Brain microvascular endothelial cell (primary cell): Measurements from ENCODE around the gene PEX6.

Experiments
- DNase-seq: peaks from one replicate; pipeline ENCODE4 v3.0.0-alpha.2; 2020
- H3K27ac ChIP-seq: fragments of 250-450 bp; sonication (Bioruptor Pico); 2 replicates; pipeline ENCODE4 v1.5.1; 2020; ENCODE audit warnings: mild to moderate bottlenecking, moderate library complexity
- H3K27me3 ChIP-seq: fragments of 250-450 bp; sonication (Bioruptor Pico); replicated peaks from 2 replicates; pipeline ENCODE4 v1.5.1; 2020; ENCODE audit warnings: mild to moderate bottlenecking
- H3K36me3 ChIP-seq: fragments of 250-450 bp; sonication (Bioruptor Pico); replicated peaks from 2 replicates; pipeline ENCODE4 v1.5.1; 2020; ENCODE audit warnings: mild to moderate bottlenecking
- H3K4me3 ChIP-seq: 2 replicates; pipeline ENCODE4 v1.5.1; 2011; ENCODE audit warnings: low read depth, mild to moderate bottlenecking, control low read depth, low read length, moderate library complexity
- in situ Hi-C: cut with HindIII; loops from 2 replicates; pipeline ENCODE4 v1.10.0; 2017; ENCODE audit warnings: low sequenced_read_pairs, low pct_ligation_motif_present
- TF ChIP-seq, protein P1 (sequence below): IDR thresholded peaks from 2 replicates; pipeline ENCODE4 v1.5.1; 2011; ENCODE audit warnings: low read depth, mild to moderate bottlenecking, moderate library complexity, low read length, control low read depth, inconsistent platforms; ENCODE audit errors: missing control alignments

PEX6 gene

DNA sequence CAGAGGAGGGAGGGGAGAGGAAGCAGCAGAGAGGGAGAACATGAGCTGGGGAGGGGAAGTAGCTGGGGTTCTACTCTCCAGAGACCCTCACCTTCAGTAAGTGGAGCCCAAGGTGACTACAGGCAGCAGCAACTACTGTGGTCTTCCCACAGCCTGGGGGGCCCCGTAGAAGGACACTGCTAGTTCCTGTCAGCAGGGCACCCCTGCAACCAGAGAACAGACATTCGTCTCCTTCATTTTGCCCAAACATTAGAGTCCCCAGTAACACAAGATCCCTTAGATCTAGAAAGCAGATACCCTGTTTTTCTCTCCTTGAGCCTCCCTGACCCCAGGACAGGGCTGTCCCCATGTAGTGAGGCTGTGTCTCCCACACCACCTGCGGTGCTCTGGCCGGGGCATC, 10.2 kb downstream of the PEX6 start:
- Histone ChIP-seq H3K36me3 (peaks cover 2% of the 10 kb centered on the region), H3K4me3 (no peak overlapping the region), H3K27ac (no peak overlapping the region), H3K27me3 (no peaks in the 10 kb centered on the region)
- in situ Hi-C loops = no loop called here
- no peak for DNase-seq
- TF ChIP-seq, protein P1, sequence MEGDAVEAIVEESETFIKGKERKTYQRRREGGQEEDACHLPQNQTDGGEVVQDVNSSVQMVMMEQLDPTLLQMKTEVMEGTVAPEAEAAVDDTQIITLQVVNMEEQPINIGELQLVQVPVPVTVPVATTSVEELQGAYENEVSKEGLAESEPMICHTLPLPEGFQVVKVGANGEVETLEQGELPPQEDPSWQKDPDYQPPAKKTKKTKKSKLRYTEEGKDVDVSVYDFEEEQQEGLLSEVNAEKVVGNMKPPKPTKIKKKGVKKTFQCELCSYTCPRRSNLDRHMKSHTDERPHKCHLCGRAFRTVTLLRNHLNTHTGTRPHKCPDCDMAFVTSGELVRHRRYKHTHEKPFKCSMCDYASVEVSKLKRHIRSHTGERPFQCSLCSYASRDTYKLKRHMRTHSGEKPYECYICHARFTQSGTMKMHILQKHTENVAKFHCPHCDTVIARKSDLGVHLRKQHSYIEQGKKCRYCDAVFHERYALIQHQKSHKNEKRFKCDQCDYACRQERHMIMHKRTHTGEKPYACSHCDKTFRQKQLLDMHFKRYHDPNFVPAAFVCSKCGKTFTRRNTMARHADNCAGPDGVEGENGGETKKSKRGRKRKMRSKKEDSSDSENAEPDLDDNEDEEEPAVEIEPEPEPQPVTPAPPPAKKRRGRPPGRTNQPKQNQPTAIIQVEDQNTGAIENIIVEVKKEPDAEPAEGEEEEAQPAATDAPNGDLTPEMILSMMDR = no peak

GRCh38 chr6:42968126-42968701, 10.8 kb downstream of the PEX6 start:
- H3K27ac ChIP-seq = no peak overlapping the region
- TF ChIP-seq, protein P1 = no peak
- no peak overlapping the region for H3K4me3 ChIP-seq
- H3K36me3 ChIP-seq = peaks cover 2% of the 10 kb centered on the region
- DNase-seq = no peak
- in situ Hi-C loops = no loop called here
- no peaks in the 10 kb centered on the region for H3K27me3 ChIP-seq

GRCh38 chr6:42967228-42967627, 11.8 kb downstream of the PEX6 start:
- TF ChIP-seq, protein P1 = no peak
- no peak overlapping the region for H3K4me3 ChIP-seq
- DNase-seq = no peak
- H3K36me3 ChIP-seq = peaks cover 2% of the 10 kb centered on the region
- H3K27me3 ChIP-seq = no peaks in the 10 kb centered on the region
- H3K27ac ChIP-seq = no peak overlapping the region
- in situ Hi-C loops = no loop called here

GRCh38 chr6:42966571-42966970, 12.4 kb downstream of the PEX6 start:
- no peak for DNase-seq
- H3K36me3 ChIP-seq = peaks cover 2% of the 10 kb centered on the region
- H3K4me3 ChIP-seq = no peak overlapping the region
- H3K27ac ChIP-seq = no peak overlapping the region
- TF ChIP-seq, protein P1 = no peak
- H3K27me3 ChIP-seq = no peaks in the 10 kb centered on the region
- in situ Hi-C loops = no loop called here

- peak; percentile 40 for DNase-seq
- H3K27ac ChIP-seq = no peak overlapping the region
- H3K36me3 ChIP-seq = peaks cover 2% of the 10 kb centered on the region
- in situ Hi-C loops = no loop called here
- H3K27me3 ChIP-seq = no peaks in the 10 kb centered on the region
- no peak overlapping the region for H3K4me3 ChIP-seq
- TF ChIP-seq, protein P1 = peak; percentile 61
Measured at GRCh38 chr6:42963855-42964605, 15.0 kb downstream of the PEX6 start.
